GM12892 (cell line): ENCODE results near the gene CLEC16A.

Source experiments
- POLR2A ChIP-seq: IDR thresholded peaks from 2 replicates; pipeline ENCODE4 v1.6.1; 2011; ENCODE audit warnings: low read depth, low read length, control low read depth
- TAF1 ChIP-seq: IDR thresholded peaks from 2 replicates; pipeline ENCODE4 v1.6.1; 2011; ENCODE audit warnings: low read depth, mild to moderate bottlenecking, control low read depth, low read length, borderline replicate concordance

DNA sequence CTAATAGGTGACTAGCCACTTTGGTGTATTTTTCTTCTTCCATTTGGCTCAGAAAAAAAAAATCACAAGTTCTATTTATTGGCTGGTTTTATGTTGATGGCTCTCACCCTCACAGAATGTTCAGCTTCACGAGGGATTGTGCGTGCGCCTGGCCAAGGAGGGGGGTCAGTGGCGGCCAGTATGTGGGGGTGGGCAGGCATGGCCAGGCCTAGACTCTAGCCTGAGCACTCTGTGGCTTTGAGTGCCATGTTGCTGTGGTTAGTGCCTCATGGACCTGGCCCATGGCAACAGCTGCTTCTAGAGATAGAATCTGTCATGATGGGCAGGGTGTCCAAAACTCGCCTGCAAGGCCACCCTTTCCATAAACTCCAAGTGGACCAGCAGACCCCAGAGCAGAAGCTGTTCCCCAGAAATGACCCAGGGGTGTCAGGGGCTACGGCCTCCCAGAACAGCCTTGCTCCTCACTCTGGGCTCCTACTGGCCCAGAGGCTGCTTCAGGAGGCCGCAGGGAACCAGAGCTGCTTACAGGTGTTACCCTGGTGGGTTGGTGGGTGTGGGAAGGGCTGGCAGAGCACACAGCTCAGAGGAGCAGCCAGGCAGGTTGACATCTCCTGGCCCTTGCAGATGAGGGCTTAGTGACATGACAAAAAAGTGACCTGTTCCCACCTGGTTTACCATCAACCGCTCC lies 186.8 kb downstream of the CLEC16A start:
- TF ChIP-seq POLR2A (no peak), TAF1 (no peak)
